ENCODE results near the gene MTFR2. TPM values are rescaled to one million over a fixed set of nuclear protein-coding genes. Genes with fewer than 3 reads are reported as not detected.

Gene MTFR2
- total RNA-seq, 1 donor from 2014 or later = 0.91 TPM

GRCh38 chr6:136208783-136209182 is 41.3 kb downstream of the MTFR2 start:
- peaks cover 2% of the 10 kb centered on the region for H3K4me1 Mint-ChIP-seq (ENCODE audit: unreplicated experiment)
- no peak overlapping the region for H3K27ac Mint-ChIP-seq (ENCODE audit: unreplicated experiment)
- no peaks in the 10 kb centered on the region for H3K36me3 Mint-ChIP-seq (ENCODE audit: unreplicated experiment)
- H3K4me3 Mint-ChIP-seq (ENCODE audit: unreplicated experiment) = no peak overlapping the region
- no peaks in the 10 kb centered on the region for H3K9me3 Mint-ChIP-seq (ENCODE audit: unreplicated experiment)
- DNase-seq (ENCODE audit: extremely low spot score, unreplicated experiment) = no peak
- TF ChIP-seq CTCF (IDR thresholded peaks at IDR 0.05) = no peak
- H3K27me3 Mint-ChIP-seq (ENCODE audit: unreplicated experiment) = no peaks in the 10 kb centered on the region

- no peaks in the 10 kb centered on the region for H3K27me3 Mint-ChIP-seq (ENCODE audit: unreplicated experiment)
- no peak for DNase-seq (ENCODE audit: extremely low spot score, unreplicated experiment)
- no peak overlapping the region for H3K4me3 Mint-ChIP-seq (ENCODE audit: unreplicated experiment)
- no peak overlapping the region for H3K27ac Mint-ChIP-seq (ENCODE audit: unreplicated experiment)
- H3K9me3 Mint-ChIP-seq (ENCODE audit: unreplicated experiment) = no peaks in the 10 kb centered on the region
- no peaks in the 10 kb centered on the region for H3K36me3 Mint-ChIP-seq (ENCODE audit: unreplicated experiment)
- H3K4me1 Mint-ChIP-seq (ENCODE audit: unreplicated experiment) = no peaks in the 10 kb centered on the region
- TF ChIP-seq CTCF (IDR thresholded peaks at IDR 0.05) = peak; percentile 29
Observed at GRCh38 chr6:136201732-136202131, 48.4 kb downstream of the MTFR2 start.

GRCh38 chr6:136192902-136193301 is 57.2 kb downstream of the MTFR2 start:
- no peaks in the 10 kb centered on the region for H3K27me3 Mint-ChIP-seq (ENCODE audit: unreplicated experiment)
- no peak overlapping the region for H3K4me3 Mint-ChIP-seq (ENCODE audit: unreplicated experiment)
- H3K36me3 Mint-ChIP-seq (ENCODE audit: unreplicated experiment) = peaks cover 8% of the 10 kb centered on the region
- no peaks in the 10 kb centered on the region for H3K4me1 Mint-ChIP-seq (ENCODE audit: unreplicated experiment)
- no peak for DNase-seq (ENCODE audit: extremely low spot score, unreplicated experiment)
- TF ChIP-seq CTCF (IDR thresholded peaks at IDR 0.05) = no peak
- H3K9me3 Mint-ChIP-seq (ENCODE audit: unreplicated experiment) = no peaks in the 10 kb centered on the region
- H3K27ac Mint-ChIP-seq (ENCODE audit: unreplicated experiment) = no peak overlapping the region

GRCh38 chr6:136191606-136192312 is 58.4 kb downstream of the MTFR2 start:
- Mint-ChIP-seq H3K4me1 (ENCODE audit: unreplicated experiment) (no peaks in the 10 kb centered on the region), H3K4me3 (ENCODE audit: unreplicated experiment) (no peak overlapping the region), H3K27me3 (ENCODE audit: unreplicated experiment) (no peaks in the 10 kb centered on the region), H3K9me3 (ENCODE audit: unreplicated experiment) (no peaks in the 10 kb centered on the region), H3K27ac (ENCODE audit: unreplicated experiment) (no peak overlapping the region), H3K36me3 (ENCODE audit: unreplicated experiment) (peaks cover 8% of the 10 kb centered on the region)
- TF ChIP-seq CTCF (IDR thresholded peaks at IDR 0.05) = no peak
- DNase-seq (ENCODE audit: extremely low spot score, unreplicated experiment) = no peak

- no peak for TF ChIP-seq CTCF (IDR thresholded peaks at IDR 0.05)
- Mint-ChIP-seq H3K4me3 (ENCODE audit: unreplicated experiment) (no peak overlapping the region), H3K9me3 (ENCODE audit: unreplicated experiment) (no peaks in the 10 kb centered on the region), H3K27me3 (ENCODE audit: unreplicated experiment) (no peaks in the 10 kb centered on the region), H3K27ac (ENCODE audit: unreplicated experiment) (no peak overlapping the region), H3K4me1 (ENCODE audit: unreplicated experiment) (no peaks in the 10 kb centered on the region), H3K36me3 (ENCODE audit: unreplicated experiment) (peaks cover 8% of the 10 kb centered on the region)
- no peak for DNase-seq (ENCODE audit: extremely low spot score, unreplicated experiment)
Observed at GRCh38 chr6:136189104-136189503, 61.0 kb downstream of the MTFR2 start.
